ENCODE measurements around the gene ZFAND2A. TPM values are rescaled to one million over a fixed set of nuclear protein-coding genes. Genes with fewer than 3 reads are reported as not detected.
"Not testable (repeated sequence)": the region's sequence is repeated elsewhere in the genome, so short reads cannot be mapped to it uniquely, and the experiment has no call there.

The ZFAND2A gene
- total RNA-seq, 6 experiments from 2014 or later = 14.3 to 20.8 (median 18.0) TPM

DNA sequence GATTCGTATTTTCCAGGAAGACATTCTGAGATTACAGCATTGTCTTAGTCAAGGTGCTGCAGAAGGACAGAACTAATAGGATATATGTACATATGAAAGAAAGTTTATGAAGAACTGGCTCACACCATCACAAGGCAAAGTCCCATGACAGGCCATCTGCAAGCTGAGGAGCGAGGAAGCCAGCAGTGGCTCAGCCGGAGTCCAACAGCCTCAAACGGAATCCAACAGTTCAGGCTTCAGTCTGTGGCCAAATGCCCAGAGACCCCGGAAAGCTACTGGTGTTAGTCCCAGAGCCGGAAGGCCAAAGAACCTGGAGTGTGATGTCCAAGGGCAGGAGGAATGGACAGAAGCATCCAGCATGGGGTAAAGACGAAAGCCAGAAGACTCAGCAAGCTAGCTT lies 4.4 kb upstream of the ZFAND2A start:
- Mint-ChIP-seq H3K27me3 (ENCODE audit: insufficient read depth) (peaks cover 4% of the 10 kb centered on the region), H3K4me1 (ENCODE audit: low read depth) (peaks cover 8% of the 10 kb centered on the region), H3K36me3 (ENCODE audit: low read depth) (peaks cover 17% of the 10 kb centered on the region), H3K27ac (no peak overlapping the region), H3K9me3 (no peaks in the 10 kb centered on the region), H3K4me3 (no peak overlapping the region)
- DNase-seq = no peak
- TF ChIP-seq, protein P1, sequence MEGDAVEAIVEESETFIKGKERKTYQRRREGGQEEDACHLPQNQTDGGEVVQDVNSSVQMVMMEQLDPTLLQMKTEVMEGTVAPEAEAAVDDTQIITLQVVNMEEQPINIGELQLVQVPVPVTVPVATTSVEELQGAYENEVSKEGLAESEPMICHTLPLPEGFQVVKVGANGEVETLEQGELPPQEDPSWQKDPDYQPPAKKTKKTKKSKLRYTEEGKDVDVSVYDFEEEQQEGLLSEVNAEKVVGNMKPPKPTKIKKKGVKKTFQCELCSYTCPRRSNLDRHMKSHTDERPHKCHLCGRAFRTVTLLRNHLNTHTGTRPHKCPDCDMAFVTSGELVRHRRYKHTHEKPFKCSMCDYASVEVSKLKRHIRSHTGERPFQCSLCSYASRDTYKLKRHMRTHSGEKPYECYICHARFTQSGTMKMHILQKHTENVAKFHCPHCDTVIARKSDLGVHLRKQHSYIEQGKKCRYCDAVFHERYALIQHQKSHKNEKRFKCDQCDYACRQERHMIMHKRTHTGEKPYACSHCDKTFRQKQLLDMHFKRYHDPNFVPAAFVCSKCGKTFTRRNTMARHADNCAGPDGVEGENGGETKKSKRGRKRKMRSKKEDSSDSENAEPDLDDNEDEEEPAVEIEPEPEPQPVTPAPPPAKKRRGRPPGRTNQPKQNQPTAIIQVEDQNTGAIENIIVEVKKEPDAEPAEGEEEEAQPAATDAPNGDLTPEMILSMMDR (IDR thresholded peaks at IDR 0.05) = no peak

DNA sequence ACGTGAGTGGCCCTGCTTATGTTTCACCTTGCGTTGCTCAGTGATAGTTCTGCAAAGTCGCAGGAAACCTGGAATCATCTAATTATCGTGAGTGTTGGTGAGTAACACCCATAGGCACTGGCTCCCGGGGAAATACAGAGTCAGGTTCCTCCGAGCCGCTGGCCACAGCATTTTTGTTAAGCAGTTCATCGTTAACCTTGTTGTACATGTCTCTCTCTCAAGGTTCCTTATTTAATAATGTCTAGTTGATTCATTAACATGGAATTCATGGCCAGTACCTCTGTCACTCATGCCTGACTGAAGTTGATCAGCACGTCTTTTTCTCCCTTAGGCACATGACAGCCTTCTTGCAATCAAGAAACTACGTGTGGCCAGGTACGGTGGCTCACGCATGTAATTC lies 3.1 kb upstream of the ZFAND2A start:
- no peaks in the 10 kb centered on the region for H3K9me3 Mint-ChIP-seq
- peaks cover 17% of the 10 kb centered on the region for H3K36me3 Mint-ChIP-seq (ENCODE audit: low read depth)
- H3K27ac Mint-ChIP-seq = no peak overlapping the region
- H3K4me3 Mint-ChIP-seq = no peak overlapping the region
- TF ChIP-seq, protein P1 (IDR thresholded peaks at IDR 0.05) = no peak
- H3K27me3 Mint-ChIP-seq (ENCODE audit: insufficient read depth) = peaks cover 4% of the 10 kb centered on the region
- peaks cover 18% of the 10 kb centered on the region for H3K4me1 Mint-ChIP-seq (ENCODE audit: low read depth)
- no peak for DNase-seq

DNA sequence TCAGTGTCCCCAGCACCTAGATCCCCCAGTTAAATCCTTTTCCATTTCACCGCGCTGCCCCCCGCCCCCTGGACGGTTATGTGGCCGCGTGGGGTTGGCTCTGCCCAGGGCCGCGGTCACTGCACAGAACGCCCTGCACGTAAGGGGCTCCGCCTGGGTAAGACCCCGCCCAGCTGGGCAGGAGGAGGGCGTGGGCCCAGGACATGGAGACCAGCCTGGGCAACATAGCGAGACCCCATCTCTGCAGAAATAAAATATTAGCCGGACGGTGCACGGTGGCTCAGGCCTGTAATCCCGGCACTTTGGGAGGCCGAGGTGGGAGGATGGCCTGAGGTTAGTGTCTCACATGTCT lies 650 bp upstream of the ZFAND2A start:
- peak overlapping the region; percentile 90 for H3K4me3 Mint-ChIP-seq
- peak overlapping the region; percentile 87 for H3K27ac Mint-ChIP-seq
- H3K36me3 Mint-ChIP-seq (ENCODE audit: low read depth) = peaks cover 24% of the 10 kb centered on the region
- H3K4me1 Mint-ChIP-seq (ENCODE audit: low read depth) = peaks cover 34% of the 10 kb centered on the region
- TF ChIP-seq, protein P1 (IDR thresholded peaks at IDR 0.05) = no peak
- H3K27me3 Mint-ChIP-seq (ENCODE audit: insufficient read depth) = peaks cover 4% of the 10 kb centered on the region
- no peaks in the 10 kb centered on the region for H3K9me3 Mint-ChIP-seq
- DNase-seq = no peak

DNA sequence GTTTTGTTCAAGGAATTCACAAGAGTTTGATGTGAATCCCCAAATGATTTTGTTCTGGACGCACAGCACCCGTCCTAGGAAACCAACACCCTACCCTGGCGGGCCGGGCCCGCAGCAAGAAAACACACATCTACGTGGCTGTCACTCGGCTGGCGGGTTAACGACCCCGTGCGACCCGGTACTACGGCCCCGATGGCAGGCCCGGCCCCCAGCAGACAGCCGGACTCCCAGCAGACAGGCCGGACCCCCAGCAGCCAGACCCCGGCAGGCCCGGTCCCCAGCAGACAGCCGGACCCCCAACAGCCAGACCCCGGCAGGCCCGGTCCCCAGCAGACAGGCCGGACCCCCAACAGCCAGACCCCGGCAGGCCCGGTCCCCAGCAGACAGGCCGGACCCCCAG lies 765 bp downstream of the ZFAND2A start:
- Mint-ChIP-seq H3K4me3 (peak overlapping the region; percentile 97), H3K27ac (peak overlapping the region; percentile 82), H3K36me3 (ENCODE audit: low read depth) (peaks cover 21% of the 10 kb centered on the region), H3K4me1 (ENCODE audit: low read depth) (peaks cover 34% of the 10 kb centered on the region)
- DNase-seq; H3K9me3 Mint-ChIP-seq; H3K27me3 Mint-ChIP-seq (ENCODE audit: insufficient read depth): not testable (repeated sequence)

DNA sequence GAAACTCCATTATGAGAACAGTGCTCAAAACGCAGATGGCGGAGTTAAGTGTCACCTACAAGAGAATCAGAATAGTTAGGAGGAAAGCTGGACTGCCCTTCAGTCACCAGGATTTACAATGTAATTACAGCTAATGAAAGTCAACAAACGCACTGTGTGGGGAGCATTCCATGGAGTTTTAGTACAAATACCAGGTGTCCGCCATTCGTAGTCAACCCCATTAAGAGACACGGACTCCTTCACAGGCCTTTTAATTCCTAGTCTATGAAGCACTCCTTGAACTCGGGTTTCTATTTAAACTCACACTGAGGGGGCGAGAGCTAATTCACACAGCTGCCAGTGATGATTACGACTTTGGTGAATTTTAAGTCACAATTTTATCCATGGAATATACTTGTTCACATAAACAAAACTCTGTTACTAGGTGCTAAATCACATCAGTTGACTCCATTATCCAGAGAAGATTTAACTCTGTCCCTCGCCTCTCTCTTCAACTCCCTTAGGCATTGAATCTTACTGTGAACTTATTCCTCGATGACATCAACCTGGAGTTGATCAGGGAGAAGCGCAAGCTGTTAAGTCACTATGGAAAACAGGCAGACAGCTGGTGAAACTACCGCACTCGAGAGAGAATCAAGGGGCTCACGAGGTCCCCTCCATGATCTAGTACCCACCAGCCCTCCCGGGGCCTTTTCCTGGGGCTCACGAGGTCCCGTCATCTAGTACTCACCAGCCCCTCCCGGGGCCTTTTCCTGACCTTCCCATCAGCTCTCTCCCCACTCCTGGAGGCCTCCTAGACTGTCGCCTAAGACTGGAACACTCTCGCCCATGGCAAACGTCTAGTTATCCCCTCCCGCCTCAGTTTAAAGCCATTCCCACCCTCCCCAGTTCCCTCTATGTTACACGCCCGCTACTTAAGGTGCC lies 1.5 kb downstream of the ZFAND2A start:
- H3K9me3 Mint-ChIP-seq = no peaks in the 10 kb centered on the region
- H3K4me1 Mint-ChIP-seq (ENCODE audit: low read depth) = peaks cover 34% of the 10 kb centered on the region
- DNase-seq = no peak
- peaks cover 3% of the 10 kb centered on the region for H3K27me3 Mint-ChIP-seq (ENCODE audit: insufficient read depth)
- peaks cover 19% of the 10 kb centered on the region for H3K36me3 Mint-ChIP-seq (ENCODE audit: low read depth)
- peak overlapping the region; percentile 82 for H3K27ac Mint-ChIP-seq
- TF ChIP-seq, protein P1 (IDR thresholded peaks at IDR 0.05) = no peak
- H3K4me3 Mint-ChIP-seq = peak overlapping the region; percentile 97

DNA sequence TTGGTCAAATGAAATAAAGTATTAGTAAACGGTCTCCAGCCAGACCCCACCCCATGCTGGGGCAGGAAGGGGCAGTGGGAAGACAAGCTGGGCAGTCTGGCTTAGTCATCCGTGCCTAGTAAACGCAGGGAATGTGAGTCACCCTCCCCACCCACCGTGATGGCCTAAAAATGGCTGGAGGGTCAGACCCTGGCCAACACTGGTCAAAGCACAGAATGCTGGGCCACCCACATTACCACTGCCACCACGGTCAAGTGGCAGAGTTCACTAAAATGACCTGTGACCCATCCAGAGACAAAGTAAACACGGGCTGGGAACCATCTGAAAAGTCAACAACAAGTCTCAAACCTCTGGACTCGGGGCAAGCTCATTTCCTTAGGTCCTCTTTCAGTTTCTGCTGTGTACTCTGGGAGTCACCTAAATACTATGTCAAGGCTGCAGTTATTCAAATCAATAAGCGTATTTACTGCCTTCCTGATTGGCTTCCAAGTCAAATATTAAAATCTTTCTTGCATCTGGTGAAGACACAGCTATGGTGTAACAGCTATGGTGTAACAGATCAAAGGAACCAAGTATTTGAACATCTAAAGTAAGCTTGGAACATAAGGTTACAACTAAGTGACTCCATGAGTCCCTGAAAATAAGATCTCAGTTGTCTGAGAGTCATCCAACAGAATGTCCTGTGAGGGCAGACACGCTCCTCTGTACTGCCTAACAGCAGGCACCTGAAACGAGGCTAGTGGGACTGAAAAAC lies 3.0 kb downstream of the ZFAND2A start:
- TF ChIP-seq, protein P1 (IDR thresholded peaks at IDR 0.05) = no peak
- H3K27me3 Mint-ChIP-seq (ENCODE audit: insufficient read depth) = peaks cover 3% of the 10 kb centered on the region
- H3K9me3 Mint-ChIP-seq = no peaks in the 10 kb centered on the region
- peaks cover 21% of the 10 kb centered on the region for H3K36me3 Mint-ChIP-seq (ENCODE audit: low read depth)
- H3K4me1 Mint-ChIP-seq (ENCODE audit: low read depth) = peaks cover 34% of the 10 kb centered on the region
- H3K4me3 Mint-ChIP-seq = peak overlapping the region; percentile 97
- H3K27ac Mint-ChIP-seq = peak overlapping the region; percentile 66
- peak; percentile 23 for DNase-seq

DNA sequence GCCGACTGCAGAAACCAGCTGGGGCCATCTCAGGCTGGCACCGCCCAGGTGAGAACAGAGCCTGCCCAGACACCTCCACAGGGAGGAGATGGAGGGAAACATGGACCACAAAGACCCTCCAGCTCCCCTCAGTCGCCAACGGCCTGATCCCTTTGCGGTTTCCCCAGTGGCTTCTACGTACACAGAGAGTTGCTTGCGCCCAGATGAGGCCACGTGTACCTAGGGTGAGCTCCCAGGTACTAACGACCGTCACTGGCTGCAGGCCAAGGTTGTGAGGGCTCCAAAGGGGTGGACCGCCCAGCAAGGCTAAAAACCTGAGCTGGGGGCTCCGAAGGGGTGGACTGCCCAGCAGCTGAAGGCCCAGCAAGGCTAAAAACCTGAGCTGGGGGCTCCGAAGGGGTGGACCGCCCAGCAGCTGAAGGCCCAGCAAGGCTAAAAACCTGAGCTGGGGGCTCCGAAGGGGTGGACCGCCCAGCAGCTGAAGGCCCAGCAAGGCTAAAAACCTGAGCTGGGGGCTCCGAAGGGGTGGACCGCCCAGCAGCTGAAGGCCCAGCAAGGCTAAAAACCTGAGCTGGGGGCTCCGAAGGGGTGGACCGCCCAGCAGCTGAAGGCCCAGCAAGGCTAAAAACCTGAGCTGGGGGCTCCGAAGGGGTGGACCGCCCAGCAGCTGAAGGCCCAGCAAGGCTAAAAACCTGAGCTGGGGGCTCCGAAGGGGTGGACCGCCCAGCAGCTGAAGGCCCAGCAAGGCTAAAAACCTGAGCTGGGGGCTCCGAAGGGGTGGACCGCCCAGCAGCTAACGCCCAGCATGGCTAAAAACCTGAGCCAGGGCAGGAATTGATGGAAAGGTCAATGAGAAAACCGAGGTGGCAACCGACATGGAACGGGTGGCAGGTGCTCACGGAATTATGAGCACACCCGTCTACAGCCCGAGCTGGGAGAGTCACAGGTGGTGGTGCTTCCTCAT lies 3.9 kb downstream of the ZFAND2A start:
- not testable (repeated sequence) for H3K4me3 Mint-ChIP-seq; H3K9me3 Mint-ChIP-seq; DNase-seq; H3K27ac Mint-ChIP-seq; H3K27me3 Mint-ChIP-seq (ENCODE audit: insufficient read depth)
- Mint-ChIP-seq H3K36me3 (ENCODE audit: low read depth) (peaks cover 20% of the 10 kb centered on the region), H3K4me1 (ENCODE audit: low read depth) (peaks cover 31% of the 10 kb centered on the region)

Data from HFFc6 (cell line).